Kidney (tissue), 14 donors: ENCODE measurements around the gene PFAS. TPM values are rescaled to one million over a fixed set of nuclear protein-coding genes. Genes with fewer than 3 reads are reported as not detected.

Source experiments
- DNase-seq, 5 donors: peaks; one replicate each; pipeline ENCODE4 v3.0.0-alpha.2; 2013 to 2020
- FAIRE-seq: peaks from 2 replicates; lab custom pipeline; 2012; peaks lifted over from hg19 to GRCh38; lab: Jason Lieb, UNC
- H3K27ac ChIP-seq, 2 donors: one replicate each; pipeline ENCODE4 v1.7.0; 2013; ENCODE audit warnings: low read depth in 2 of 2, low read length in 2 of 2, inconsistent platforms in 1 of 2
- H3K27me3 ChIP-seq: one replicate; pipeline ENCODE4 v1.7.1; 2013; ENCODE audit warnings: low read length, inconsistent platforms; ENCODE audit not compliant: control insufficient read depth, insufficient read depth
- H3K36me3 ChIP-seq, 3 donors: one replicate each; pipeline versions ENCODE4 v1.7.0 to v1.7.1; 2013; ENCODE audit warnings: low read length in 3 of 3, control low read depth in 1 of 3, inconsistent platforms in 1 of 3; ENCODE audit not compliant: insufficient read depth in 3 of 3, control insufficient read depth in 2 of 3
- H3K4me1 ChIP-seq, 3 donors: one replicate each; pipeline versions ENCODE4 v1.7.0 to v1.7.1; 2013; ENCODE audit warnings: low read length in 3 of 3, inconsistent platforms in 1 of 3, low read depth in 1 of 3; ENCODE audit not compliant: control insufficient read depth in 2 of 3, insufficient read depth in 2 of 3
- H3K4me3 ChIP-seq, 3 donors: one replicate each; pipeline versions ENCODE4 v1.7.0 to v1.8.1; 2013; ENCODE audit warnings: low read length in 3 of 3, control low read depth in 1 of 3, inconsistent platforms in 1 of 3
- H3K9ac ChIP-seq, 3 donors: one replicate each; pipeline versions ENCODE4 v1.7.0 to v1.7.1; 2013; ENCODE audit warnings: low read length in 3 of 3, control low read depth in 1 of 3, inconsistent platforms in 1 of 3
- H3K9me3 ChIP-seq, 3 donors: one replicate each; pipeline versions ENCODE4 v1.7.0 to v1.7.1; 2013; ENCODE audit warnings: low read length in 3 of 3, control low read depth in 1 of 3, inconsistent platforms in 1 of 3; ENCODE audit not compliant: control insufficient read depth in 2 of 3, insufficient read depth in 1 of 3
- CTCF ChIP-seq: IDR thresholded peaks from 3 replicates; pipeline ENCODE4 v1.5.1; 2012; ENCODE audit warnings: mild to moderate bottlenecking, moderate library complexity, borderline replicate concordance; ENCODE audit not compliant: insufficient read depth; ENCODE audit errors: extremely low read depth
- intact Hi-C: fragments of 100-400 bp; cut with DNase I; formaldehyde crosslinking; loops from one replicate; pipeline ENCODE4 v1.11.1; 2022
- polyA plus RNA-seq: library from polyadenylated mRNA; stranded (reverse); fragments of 350-450 nt; fragmentation: Illumina TruSeq; extraction: RNeasy Lipid Tissue Mini Kit (QIAGEN cat#74804); gene quantifications from one replicate; pipeline ENCODE4 v1.2.3, GENCODE V29; 2014; ENCODE audit warnings: low read depth, low replicate concordance; ENCODE audit not compliant: insufficient read depth
- total RNA-seq: library from RNA; stranded (reverse); fragmentation: NEBNext Ultra II Directional; extraction: Animal tissue kit (Norgen Biotek cat#: 25700); gene quantifications from one replicate; pipeline ENCODE4 v1.2.1, GENCODE V29; 2021
- donor health status: control.
- donor health status: control.
- donor health status: control.
- donor health status: control.
- donor health status: control.
- donor health status: DM: yes; HTN: yes; CAD: no.
- donor health status: Normal renal cell carcinoma (clear cell type).

Gene PFAS
- total and polyA plus RNA-seq, 2 donors from 2014 or later = 7.6 to 49.5 TPM

GRCh38 chr17:8264320-8264719 is 15.2 kb downstream of the PFAS start:
- peak in 1 of 5 donors; percentile 49 for DNase-seq
- no peak overlapping the region for H3K9ac ChIP-seq
- no peaks in the 10 kb centered on the region for H3K4me1 ChIP-seq
- H3K27me3 ChIP-seq = no peaks in the 10 kb centered on the region
- no peaks in the 10 kb centered on the region for H3K9me3 ChIP-seq
- FAIRE-seq = no peak
- no peak for TF ChIP-seq CTCF
- intact Hi-C loops = no loop called here
- no peak overlapping the region for H3K4me3 ChIP-seq
- H3K27ac ChIP-seq = no peak overlapping the region
- H3K36me3 ChIP-seq = peaks cover 0 to 17% (median 17%) of the 10 kb centered on the region in 3 donors

- H3K36me3 ChIP-seq = peaks cover 0 to 17% (median 17%) of the 10 kb centered on the region in 3 donors
- peak in 1 of 5 donors; percentile 59 for DNase-seq
- intact Hi-C loops = no loop called here
- H3K4me3 ChIP-seq = no peak overlapping the region
- FAIRE-seq = no peak
- no peaks in the 10 kb centered on the region for H3K4me1 ChIP-seq
- no peak overlapping the region for H3K9ac ChIP-seq
- no peaks in the 10 kb centered on the region for H3K27me3 ChIP-seq
- no peak overlapping the region for H3K27ac ChIP-seq
- H3K9me3 ChIP-seq = no peaks in the 10 kb centered on the region
- TF ChIP-seq CTCF = no peak
These were observed 15.9 kb downstream of the PFAS start for GRCh38 chr17:8264836-8265542.

GRCh38 chr17:8266648-8267479 is 17.8 kb downstream of the PFAS start:
- Histone ChIP-seq H3K4me3 (no peak overlapping the region), H3K9me3 (no peaks in the 10 kb centered on the region), H3K27me3 (no peaks in the 10 kb centered on the region), H3K27ac (no peak overlapping the region), H3K4me1 (no peaks in the 10 kb centered on the region), H3K9ac (no peak overlapping the region), H3K36me3 (peaks cover 0 to 20% (median 17%) of the 10 kb centered on the region in 3 donors)
- TF ChIP-seq CTCF = no peak
- FAIRE-seq = no peak
- peak in 1 of 5 donors; percentile 72 for DNase-seq
- intact Hi-C loops = no loop called here
